ENCODE measurements around the gene CPD. TPM values are rescaled to one million over a fixed set of nuclear protein-coding genes. Genes with fewer than 3 reads are reported as not detected.

The CPD gene
- total and polyA plus RNA-seq, 4 donors, result 4.1 to 58.5 (median 27.6) TPM

- 6 to 8% methylated on average over 7 of the region's 7 CpGs for WGBS, 2 donors
- Histone ChIP-seq H3K27me3 (ENCODE audit: control insufficient read depth in 1 of 2, insufficient read depth in 2 of 2, low read length in 1 of 2) (no peaks in the 10 kb centered on the region), H3K27ac (ENCODE audit: low read depth in 1 of 2, low read length in 2 of 2) (peak overlapping the region; percentile 50 to 73), H3K4me1 (ENCODE audit: control insufficient read depth in 1 of 2, insufficient read depth in 2 of 2, low read length in 2 of 2) (no peaks in the 10 kb centered on the region), H3K9me3 (ENCODE audit: control insufficient read depth, low read length) (no peaks in the 10 kb centered on the region), H3K36me3 (ENCODE audit: control insufficient read depth in 1 of 2, insufficient read depth in 2 of 2, low read length in 1 of 2) (no peaks in the 10 kb centered on the region), H3K4me3 (ENCODE audit: low read length in 2 of 2) (peak overlapping the region; percentile 33 to 37)
- ATAC-seq (ENCODE audit: low FRiP score) (peak; percentile 47), DNase-seq (no peak)
- intact Hi-C loops (cut with DNase I), result loop anchor here in 1 of 2 donors (5.0 kb wide), 2 partner anchors 126 to 359 kb away; partner anchors contain the start of gene NSRP1
These were observed 98.0 kb downstream of the CPD start for GRCh38 chr17:30476726-30477082.

GRCh38 chr17:30477083-30477773 is 98.5 kb downstream of the CPD start, which contains the start of gene GOSR1:
Gene GOSR1, plus strand, starts transcription at chr17:30477408. Its CDS starts 26 bp downstream, at chr17:30477434.
- H3K4me3 ChIP-seq (ENCODE audit: low read length in 2 of 2), result peak within 1 kb of the TSS; percentile 83 to 95
- peak; percentile 96 for DNase-seq
- H3K4me1 ChIP-seq (ENCODE audit: control insufficient read depth in 1 of 2, insufficient read depth in 2 of 2, low read length in 2 of 2), result no peaks in the 10 kb centered on the region
- intact Hi-C loops (cut with DNase I), result loop anchor here in 1 of 2 donors (5.0 kb wide), 2 partner anchors 125 to 360 kb away; partner anchors contain the start of gene NSRP1
- no peaks in the 10 kb centered on the region for H3K9me3 ChIP-seq (ENCODE audit: control insufficient read depth, low read length)
- ATAC-seq (ENCODE audit: low FRiP score), result peak; percentile 99
- H3K27me3 ChIP-seq (ENCODE audit: control insufficient read depth in 1 of 2, insufficient read depth in 2 of 2, low read length in 1 of 2), result no peaks in the 10 kb centered on the region
- WGBS, 2 donors, result 1% methylated on average over 37 of the region's 37 CpGs
- H3K36me3 ChIP-seq (ENCODE audit: control insufficient read depth in 1 of 2, insufficient read depth in 2 of 2, low read length in 1 of 2), result no peaks in the 10 kb centered on the region
- H3K27ac ChIP-seq (ENCODE audit: low read depth in 1 of 2, low read length in 2 of 2), result peak within 1 kb of the TSS; percentile 71 to 93

GRCh38 chr17:30477774-30478115 is 99.0 kb downstream of the CPD start:
- Histone ChIP-seq H3K36me3 (ENCODE audit: control insufficient read depth in 1 of 2, insufficient read depth in 2 of 2, low read length in 1 of 2) (no peaks in the 10 kb centered on the region), H3K4me1 (ENCODE audit: control insufficient read depth in 1 of 2, insufficient read depth in 2 of 2, low read length in 2 of 2) (no peaks in the 10 kb centered on the region), H3K27ac (ENCODE audit: low read depth in 1 of 2, low read length in 2 of 2) (peak overlapping the region; percentile 71 to 93), H3K4me3 (ENCODE audit: low read length in 2 of 2) (peak overlapping the region; percentile 83 to 95), H3K9me3 (ENCODE audit: control insufficient read depth, low read length) (no peaks in the 10 kb centered on the region), H3K27me3 (ENCODE audit: control insufficient read depth in 1 of 2, insufficient read depth in 2 of 2, low read length in 1 of 2) (no peaks in the 10 kb centered on the region)
- peak; percentile 19 for ATAC-seq (ENCODE audit: low FRiP score)
- 0% methylated on average over 9 of the region's 9 CpGs for WGBS, 2 donors
- DNase-seq, result no peak
- intact Hi-C loops (cut with DNase I), result loop anchor here in 1 of 2 donors (5.0 kb wide), 2 partner anchors 125 to 360 kb away; partner anchors contain the start of gene NSRP1

DNA sequence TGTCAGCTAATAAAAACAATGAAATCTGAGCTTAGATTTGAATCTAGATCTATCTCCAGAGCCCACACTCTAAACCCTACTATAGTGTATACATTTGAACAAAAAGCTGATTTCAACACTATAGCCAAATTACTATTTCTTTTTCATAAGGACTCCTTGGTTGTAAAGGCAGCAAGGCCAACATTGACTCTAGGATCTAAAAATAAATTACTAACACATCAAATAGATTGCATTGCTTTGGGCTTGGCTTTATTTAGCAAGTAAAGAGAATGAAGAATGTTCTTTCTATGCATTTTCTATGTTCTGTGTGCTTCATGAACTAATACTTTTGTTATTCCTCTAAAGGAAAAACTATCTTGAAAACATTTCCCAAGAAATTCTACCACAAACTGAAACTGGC is 103.8 kb downstream of the CPD start:
- H3K4me3 ChIP-seq (ENCODE audit: low read length in 2 of 2), result no peak overlapping the region
- ATAC-seq (ENCODE audit: low FRiP score), result no peak
- intact Hi-C loops (cut with DNase I), result no loop called here
- no peaks in the 10 kb centered on the region for H3K9me3 ChIP-seq (ENCODE audit: control insufficient read depth, low read length)
- DNase-seq, result no peak
- H3K36me3 ChIP-seq (ENCODE audit: control insufficient read depth in 1 of 2, insufficient read depth in 2 of 2, low read length in 1 of 2), result peaks cover 0 to under 1% of the 10 kb centered on the region in 2 donors
- H3K27me3 ChIP-seq (ENCODE audit: control insufficient read depth in 1 of 2, insufficient read depth in 2 of 2, low read length in 1 of 2), result no peaks in the 10 kb centered on the region
- H3K4me1 ChIP-seq (ENCODE audit: control insufficient read depth in 1 of 2, insufficient read depth in 2 of 2, low read length in 2 of 2), result no peaks in the 10 kb centered on the region
- no peak overlapping the region for H3K27ac ChIP-seq (ENCODE audit: low read depth in 1 of 2, low read length in 2 of 2)

DNA sequence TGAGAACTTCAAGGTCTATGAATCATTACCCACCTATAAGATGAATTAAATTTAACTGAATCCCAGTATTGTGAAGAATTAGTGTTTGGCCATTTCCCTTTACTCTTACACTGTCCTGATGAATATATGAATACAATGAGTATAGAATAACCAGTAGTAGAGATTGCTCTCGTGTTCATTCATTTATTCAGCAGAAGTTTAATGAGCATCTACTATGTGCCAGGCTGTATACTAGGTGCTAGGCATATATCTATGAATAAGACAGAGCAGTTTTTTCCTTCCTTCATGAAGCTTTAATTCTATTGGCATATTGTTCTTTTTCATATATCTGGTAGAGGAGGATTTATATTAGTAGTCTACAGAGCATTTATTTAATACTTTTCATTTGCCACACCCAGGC is 104.4 kb downstream of the CPD start:
- intact Hi-C loops (cut with DNase I), result no loop called here
- Histone ChIP-seq H3K36me3 (ENCODE audit: control insufficient read depth in 1 of 2, insufficient read depth in 2 of 2, low read length in 1 of 2) (peaks cover 0 to 3% of the 10 kb centered on the region in 2 donors), H3K4me1 (ENCODE audit: control insufficient read depth in 1 of 2, insufficient read depth in 2 of 2, low read length in 2 of 2) (no peaks in the 10 kb centered on the region), H3K27ac (ENCODE audit: low read depth in 1 of 2, low read length in 2 of 2) (no peak overlapping the region), H3K4me3 (ENCODE audit: low read length in 2 of 2) (no peak overlapping the region), H3K27me3 (ENCODE audit: control insufficient read depth in 1 of 2, insufficient read depth in 2 of 2, low read length in 1 of 2) (no peaks in the 10 kb centered on the region), H3K9me3 (ENCODE audit: control insufficient read depth, low read length) (no peaks in the 10 kb centered on the region)
- ATAC-seq (ENCODE audit: low FRiP score) (no peak), DNase-seq (no peak)
- 87 to 91% methylated on average over 1 of the region's 1 CpG for WGBS, 2 donors

GRCh38 chr17:30493780-30494179 is 115.1 kb downstream of the CPD start:
- DNase-seq, result no peak
- no peak for ATAC-seq (ENCODE audit: low FRiP score)
- intact Hi-C loops (cut with DNase I), result no loop called here
- peaks cover 0 to 7% of the 10 kb centered on the region in 2 donors for H3K36me3 ChIP-seq (ENCODE audit: control insufficient read depth in 1 of 2, insufficient read depth in 2 of 2, low read length in 1 of 2)
- no peaks in the 10 kb centered on the region for H3K9me3 ChIP-seq (ENCODE audit: control insufficient read depth, low read length)
- no peak overlapping the region for H3K4me3 ChIP-seq (ENCODE audit: low read length in 2 of 2)
- H3K27me3 ChIP-seq (ENCODE audit: control insufficient read depth in 1 of 2, insufficient read depth in 2 of 2, low read length in 1 of 2), result no peaks in the 10 kb centered on the region
- H3K4me1 ChIP-seq (ENCODE audit: control insufficient read depth in 1 of 2, insufficient read depth in 2 of 2, low read length in 2 of 2), result no peaks in the 10 kb centered on the region
- H3K27ac ChIP-seq (ENCODE audit: low read depth in 1 of 2, low read length in 2 of 2), result no peak overlapping the region
- WGBS, 2 donors, result 16 to 17% methylated on average over 2 of the region's 2 CpGs

- DNase-seq (no peak), ATAC-seq (ENCODE audit: low FRiP score) (no peak)
- H3K9me3 ChIP-seq (ENCODE audit: control insufficient read depth, low read length), result no peaks in the 10 kb centered on the region
- no peaks in the 10 kb centered on the region for H3K27me3 ChIP-seq (ENCODE audit: control insufficient read depth in 1 of 2, insufficient read depth in 2 of 2, low read length in 1 of 2)
- no peaks in the 10 kb centered on the region for H3K4me1 ChIP-seq (ENCODE audit: control insufficient read depth in 1 of 2, insufficient read depth in 2 of 2, low read length in 2 of 2)
- no peak overlapping the region for H3K27ac ChIP-seq (ENCODE audit: low read depth in 1 of 2, low read length in 2 of 2)
- peaks cover 0 to 6% of the 10 kb centered on the region in 2 donors for H3K36me3 ChIP-seq (ENCODE audit: control insufficient read depth in 1 of 2, insufficient read depth in 2 of 2, low read length in 1 of 2)
- intact Hi-C loops (cut with DNase I), result no loop called here
- H3K4me3 ChIP-seq (ENCODE audit: low read length in 2 of 2), result no peak overlapping the region
These were observed 116.9 kb downstream of the CPD start for GRCh38 chr17:30495586-30495985.

DNA sequence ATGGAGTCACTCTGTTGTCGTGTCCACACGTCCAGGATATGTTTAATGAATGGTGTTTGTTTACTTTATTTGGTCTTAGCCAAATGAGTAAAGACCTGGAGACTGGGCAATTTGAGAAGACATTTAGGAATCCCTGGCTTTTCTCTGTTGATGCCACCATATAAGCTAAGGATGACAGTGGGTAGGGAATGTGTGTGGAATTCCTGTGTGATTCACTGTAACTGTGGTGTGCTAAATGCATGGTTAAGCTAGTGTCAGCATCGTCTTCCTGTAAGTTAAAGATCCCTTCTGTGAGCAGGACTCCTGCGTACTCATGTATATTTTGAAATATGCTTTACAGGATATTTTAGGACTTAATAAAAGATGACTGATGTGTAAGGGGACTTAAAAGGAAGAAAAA is 124.8 kb downstream of the CPD start:
- H3K4me1 ChIP-seq (ENCODE audit: control insufficient read depth in 1 of 2, insufficient read depth in 2 of 2, low read length in 2 of 2), result no peaks in the 10 kb centered on the region
- H3K27me3 ChIP-seq (ENCODE audit: control insufficient read depth in 1 of 2, insufficient read depth in 2 of 2, low read length in 1 of 2), result no peaks in the 10 kb centered on the region
- intact Hi-C loops (cut with DNase I), result no loop called here
- peaks cover 3 to 5% of the 10 kb centered on the region in 2 donors for H3K36me3 ChIP-seq (ENCODE audit: control insufficient read depth in 1 of 2, insufficient read depth in 2 of 2, low read length in 1 of 2)
- DNase-seq, result no peak
- 80 to 83% methylated on average over 4 of the region's 4 CpGs for WGBS, 2 donors
- H3K27ac ChIP-seq (ENCODE audit: low read depth in 1 of 2, low read length in 2 of 2), result no peak overlapping the region
- no peak for ATAC-seq (ENCODE audit: low FRiP score)
- H3K9me3 ChIP-seq (ENCODE audit: control insufficient read depth, low read length), result no peaks in the 10 kb centered on the region
- H3K4me3 ChIP-seq (ENCODE audit: low read length in 2 of 2), result no peak overlapping the region

DNA sequence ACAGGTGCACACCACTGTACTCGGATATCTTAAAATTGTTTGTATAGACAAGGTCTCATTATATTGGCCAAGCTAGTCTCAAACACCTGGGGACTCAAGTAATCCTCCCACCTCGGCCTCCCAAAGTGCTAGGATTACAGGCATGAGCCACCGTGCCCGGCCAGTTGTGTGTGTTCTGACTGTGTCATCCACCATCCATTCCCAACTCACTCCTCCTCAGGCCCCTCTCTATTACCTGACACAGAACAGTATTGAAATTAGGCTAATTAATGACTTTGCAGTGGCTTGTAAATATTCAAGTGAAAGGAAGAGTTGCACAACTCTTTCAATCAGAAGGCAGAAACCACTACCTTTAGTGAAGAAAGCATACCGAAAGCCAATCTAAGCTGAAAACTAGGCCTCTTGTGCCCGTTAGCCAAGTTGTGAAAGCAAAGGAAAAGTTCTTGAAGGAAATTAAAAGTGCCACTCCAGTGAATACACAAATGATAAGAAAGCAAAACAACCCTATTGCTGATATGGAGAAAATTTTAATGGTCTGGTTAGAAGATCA is 127.2 kb downstream of the CPD start:
- Histone ChIP-seq H3K4me3 (ENCODE audit: low read length in 2 of 2) (no peak overlapping the region), H3K36me3 (ENCODE audit: control insufficient read depth in 1 of 2, insufficient read depth in 2 of 2, low read length in 1 of 2) (peaks cover 3 to 5% of the 10 kb centered on the region in 2 donors), H3K4me1 (ENCODE audit: control insufficient read depth in 1 of 2, insufficient read depth in 2 of 2, low read length in 2 of 2) (no peaks in the 10 kb centered on the region), H3K27ac (ENCODE audit: low read depth in 1 of 2, low read length in 2 of 2) (no peak overlapping the region), H3K27me3 (ENCODE audit: control insufficient read depth in 1 of 2, insufficient read depth in 2 of 2, low read length in 1 of 2) (no peaks in the 10 kb centered on the region), H3K9me3 (ENCODE audit: control insufficient read depth, low read length) (no peaks in the 10 kb centered on the region)
- intact Hi-C loops (cut with DNase I), result no loop called here
- no peak for ATAC-seq (ENCODE audit: low FRiP score)
- WGBS, 2 donors, result 91 to 92% methylated on average over 6 of the region's 6 CpGs
- no peak for DNase-seq

All from aorta (tissue), 5 donors.